Parathyroid adenoma (tissue), 2 donors: ENCODE results near the gene ASGR2.
"Not testable (repeated sequence)": the region's sequence is repeated elsewhere in the genome, so short reads cannot be mapped to it uniquely, and the experiment has no call there.

Source experiments
- H2AFZ ChIP-seq: fragments of 300-600 bp; sonication (generic); one replicate; pipeline ENCODE4 v1.7.0; 2017; ENCODE audit warnings: antibody characterized with exemption, mild to moderate bottlenecking
- H3K27ac ChIP-seq: fragments of 300-600 bp; sonication (generic); one replicate; pipeline ENCODE4 v1.7.0; 2017
- H3K27me3 ChIP-seq: fragments of 300-600 bp; sonication (generic); one replicate; pipeline ENCODE4 v1.7.0; 2017; ENCODE audit warnings: low read length; ENCODE audit not compliant: control insufficient read depth, insufficient read depth
- H3K36me3 ChIP-seq: fragments of 300-600 bp; sonication (generic); one replicate; pipeline ENCODE4 v1.7.0; 2017; ENCODE audit warnings: low read length; ENCODE audit not compliant: control insufficient read depth, insufficient read depth
- H3K4me1 ChIP-seq: fragments of 300-600 bp; sonication (generic); one replicate; pipeline ENCODE4 v1.7.0; 2017; ENCODE audit warnings: control low read depth
- H3K4me2 ChIP-seq: fragments of 300-600 bp; sonication (generic); one replicate; pipeline ENCODE4 v1.7.0; 2017; ENCODE audit warnings: low read length
- H3K4me3 ChIP-seq: fragments of 300-600 bp; sonication (generic); one replicate; pipeline ENCODE4 v1.7.0; 2017; ENCODE audit warnings: low read depth, low read length
- H3K79me2 ChIP-seq: fragments of 300-600 bp; sonication (generic); one replicate; pipeline ENCODE4 v1.7.0; 2017; ENCODE audit warnings: control low read depth
- H3K9ac ChIP-seq: fragments of 300-600 bp; sonication (generic); one replicate; pipeline ENCODE4 v1.7.0; 2017; ENCODE audit warnings: mild to moderate bottlenecking
- H3K9me3 ChIP-seq: fragments of 300-600 bp; sonication (generic); one replicate; pipeline ENCODE4 v1.7.0; 2017; ENCODE audit warnings: low read length; ENCODE audit not compliant: control insufficient read depth
- TF ChIP-seq, protein P1 (sequence below): fragments of 300-600 bp; sonication (generic); IDR thresholded peaks from one replicate; pipeline ENCODE4 v1.7.0; 2017; ENCODE audit warnings: antibody characterized with exemption, mild to moderate bottlenecking
- donor health status: primary hyperparathyroidism.

ASGR2 gene

DNA sequence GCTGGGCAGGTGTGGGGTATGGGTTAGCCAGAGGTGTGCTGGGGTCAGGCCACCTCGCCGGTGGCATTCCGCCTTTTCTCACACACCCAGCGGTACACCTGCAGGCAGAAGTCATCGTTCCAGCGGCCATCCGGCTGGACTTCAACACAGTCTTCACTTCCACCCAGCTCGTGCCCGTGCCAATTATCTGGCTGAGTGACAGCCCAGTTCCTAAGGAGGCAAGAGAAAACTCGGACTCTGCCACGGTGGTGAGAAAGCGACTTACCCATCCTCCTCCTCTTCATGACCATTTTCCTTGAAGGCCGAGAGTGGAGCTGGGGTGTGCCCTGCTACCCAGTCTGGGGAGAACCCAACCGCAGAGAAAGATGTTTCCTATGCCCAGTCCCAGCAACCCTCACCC, 13.1 kb downstream of the ASGR2 start:
- H3K27ac ChIP-seq = no peak overlapping the region
- H3K4me1 ChIP-seq = no peaks in the 10 kb centered on the region
- H3K4me2 ChIP-seq = no peak overlapping the region

GRCh38 chr17:7100641-7101379, 13.8 kb downstream of the ASGR2 start:
- H3K36me3 ChIP-seq, H3K4me2 ChIP-seq, H3K27me3 ChIP-seq, H3K79me2 ChIP-seq, H3K4me1 ChIP-seq, H3K9me3 ChIP-seq, H2AFZ ChIP-seq, H3K9ac ChIP-seq, H3K27ac ChIP-seq, H3K4me3 ChIP-seq: not testable (repeated sequence)

More for the DNA sequence above, 13.1 kb downstream of the ASGR2 start:
- H3K27me3 ChIP-seq = no peaks in the 10 kb centered on the region
- no peaks in the 10 kb centered on the region for H3K9me3 ChIP-seq
- H2AFZ ChIP-seq = no peak overlapping the region
- H3K9ac ChIP-seq = no peak overlapping the region
- no peaks in the 10 kb centered on the region for H3K36me3 ChIP-seq
- no peaks in the 10 kb centered on the region for H3K79me2 ChIP-seq
- TF ChIP-seq, protein P1, sequence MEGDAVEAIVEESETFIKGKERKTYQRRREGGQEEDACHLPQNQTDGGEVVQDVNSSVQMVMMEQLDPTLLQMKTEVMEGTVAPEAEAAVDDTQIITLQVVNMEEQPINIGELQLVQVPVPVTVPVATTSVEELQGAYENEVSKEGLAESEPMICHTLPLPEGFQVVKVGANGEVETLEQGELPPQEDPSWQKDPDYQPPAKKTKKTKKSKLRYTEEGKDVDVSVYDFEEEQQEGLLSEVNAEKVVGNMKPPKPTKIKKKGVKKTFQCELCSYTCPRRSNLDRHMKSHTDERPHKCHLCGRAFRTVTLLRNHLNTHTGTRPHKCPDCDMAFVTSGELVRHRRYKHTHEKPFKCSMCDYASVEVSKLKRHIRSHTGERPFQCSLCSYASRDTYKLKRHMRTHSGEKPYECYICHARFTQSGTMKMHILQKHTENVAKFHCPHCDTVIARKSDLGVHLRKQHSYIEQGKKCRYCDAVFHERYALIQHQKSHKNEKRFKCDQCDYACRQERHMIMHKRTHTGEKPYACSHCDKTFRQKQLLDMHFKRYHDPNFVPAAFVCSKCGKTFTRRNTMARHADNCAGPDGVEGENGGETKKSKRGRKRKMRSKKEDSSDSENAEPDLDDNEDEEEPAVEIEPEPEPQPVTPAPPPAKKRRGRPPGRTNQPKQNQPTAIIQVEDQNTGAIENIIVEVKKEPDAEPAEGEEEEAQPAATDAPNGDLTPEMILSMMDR = no peak
- no peak overlapping the region for H3K4me3 ChIP-seq

DNA sequence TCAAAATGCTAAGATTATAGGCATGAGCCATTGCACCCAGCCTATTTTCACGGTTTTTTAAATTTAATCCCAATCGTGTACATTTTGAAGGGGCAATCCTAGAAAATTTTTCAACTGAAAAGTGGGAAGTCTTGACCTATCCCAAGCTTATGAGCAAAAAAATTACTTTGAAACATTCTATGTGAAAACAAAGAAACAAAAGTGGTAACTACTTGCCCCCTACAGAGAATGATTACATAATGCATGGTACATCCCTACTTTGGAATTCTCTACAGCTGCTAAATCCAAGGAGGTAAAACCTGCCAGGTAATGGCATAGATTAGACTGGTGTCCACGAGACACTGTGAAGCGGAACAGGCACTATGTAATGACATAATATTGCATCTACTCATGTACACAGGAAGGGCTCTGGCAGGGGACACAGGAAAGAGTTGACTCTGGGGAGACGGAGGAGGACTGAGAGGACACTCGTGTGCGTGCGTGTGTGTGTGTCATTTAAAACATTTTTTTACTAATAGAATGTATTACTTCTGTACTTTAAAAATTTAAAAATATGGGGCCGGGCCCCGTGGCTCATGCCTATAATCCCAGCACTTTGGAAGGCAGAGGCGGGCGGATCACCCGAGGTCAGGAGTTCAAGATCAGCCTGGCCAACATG, 15.7 kb downstream of the ASGR2 start:
- Histone ChIP-seq H3K4me1 (no peaks in the 10 kb centered on the region), H3K4me3 (no peak overlapping the region), H3K9ac (no peak overlapping the region)

GRCh38 chr17:7097940-7098339, 16.7 kb downstream of the ASGR2 start:
- H3K9ac ChIP-seq = no peak overlapping the region
- no peak overlapping the region for H3K27ac ChIP-seq
- no peak overlapping the region for H3K4me3 ChIP-seq
- no peaks in the 10 kb centered on the region for H3K79me2 ChIP-seq
- no peaks in the 10 kb centered on the region for H3K36me3 ChIP-seq
- TF ChIP-seq, protein P1 = no peak
- H3K9me3 ChIP-seq = no peaks in the 10 kb centered on the region
- no peak overlapping the region for H3K4me2 ChIP-seq
- H3K4me1 ChIP-seq = no peaks in the 10 kb centered on the region
- H2AFZ ChIP-seq = peak overlapping the region; percentile 4
- H3K27me3 ChIP-seq = no peaks in the 10 kb centered on the region

More for the DNA sequence above, 15.7 kb downstream of the ASGR2 start:
- TF ChIP-seq, protein P1 = no peak
- no peak overlapping the region for H3K27ac ChIP-seq
- no peak overlapping the region for H2AFZ ChIP-seq
- no peaks in the 10 kb centered on the region for H3K79me2 ChIP-seq
- H3K27me3 ChIP-seq = no peaks in the 10 kb centered on the region
- no peak overlapping the region for H3K4me2 ChIP-seq
- no peaks in the 10 kb centered on the region for H3K9me3 ChIP-seq
- no peaks in the 10 kb centered on the region for H3K36me3 ChIP-seq

DNA sequence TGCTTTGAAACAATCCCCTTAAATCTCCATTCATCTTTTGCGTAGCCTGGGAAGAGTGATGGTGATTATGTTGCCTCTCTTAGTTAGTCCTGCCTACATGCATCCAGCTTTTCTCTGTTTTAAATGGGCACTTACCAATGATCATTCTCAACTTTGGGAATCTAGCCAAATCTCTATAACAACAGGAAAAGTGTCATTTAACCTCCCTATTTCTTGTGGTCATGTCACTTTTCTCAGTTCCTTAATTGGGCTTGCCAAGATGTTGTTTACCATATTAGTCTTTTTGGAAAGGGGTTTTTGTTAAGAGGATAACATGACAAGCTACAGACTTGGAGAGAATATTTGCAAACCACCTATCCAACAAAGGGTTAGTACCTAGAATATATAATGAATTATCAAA, 19.0 kb downstream of the ASGR2 start:
- H3K4me1 ChIP-seq = no peaks in the 10 kb centered on the region
- H3K9me3 ChIP-seq = no peaks in the 10 kb centered on the region
- H3K36me3 ChIP-seq = no peaks in the 10 kb centered on the region
- no peak overlapping the region for H3K4me2 ChIP-seq
- no peaks in the 10 kb centered on the region for H3K27me3 ChIP-seq
- H3K9ac ChIP-seq = no peak overlapping the region
- no peak overlapping the region for H3K27ac ChIP-seq
- H3K79me2 ChIP-seq = no peaks in the 10 kb centered on the region
- TF ChIP-seq, protein P1 = no peak
- H3K4me3 ChIP-seq = no peak overlapping the region
- H2AFZ ChIP-seq = no peak overlapping the region
